HuH-7.5 (cell line): Measurements from ENCODE around the gene ARHGAP9.
A peak's percentile ranks its signal among the peaks of the same experiment; 100 is the strongest.

Experiments used
- DNase-seq: peaks from one replicate; pipeline ENCODE4 v3.0.0; 2011; ENCODE audit warnings: low spot score

The ARHGAP9 gene

DNA sequence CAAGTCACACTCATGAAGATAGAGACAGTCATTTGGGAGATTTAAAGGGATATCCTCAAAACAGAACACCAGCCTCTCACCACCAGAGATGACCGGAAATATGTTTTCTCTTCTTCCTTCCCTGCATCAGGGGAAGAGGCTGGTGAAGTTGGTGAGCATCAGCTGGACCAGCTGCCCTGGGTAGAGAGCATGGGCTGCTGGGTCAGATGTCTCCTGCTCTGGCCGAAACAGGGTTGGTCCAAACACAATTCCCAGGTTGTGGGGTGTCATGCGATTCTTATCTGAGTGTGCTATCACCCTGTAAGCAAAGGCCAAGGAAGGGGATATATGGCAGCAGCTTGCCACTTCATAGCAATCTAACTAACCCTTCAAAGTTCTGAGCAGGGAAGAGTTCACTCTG is 7.3 kb downstream of the ARHGAP9 start:
- no peak for DNase-seq

DNA sequence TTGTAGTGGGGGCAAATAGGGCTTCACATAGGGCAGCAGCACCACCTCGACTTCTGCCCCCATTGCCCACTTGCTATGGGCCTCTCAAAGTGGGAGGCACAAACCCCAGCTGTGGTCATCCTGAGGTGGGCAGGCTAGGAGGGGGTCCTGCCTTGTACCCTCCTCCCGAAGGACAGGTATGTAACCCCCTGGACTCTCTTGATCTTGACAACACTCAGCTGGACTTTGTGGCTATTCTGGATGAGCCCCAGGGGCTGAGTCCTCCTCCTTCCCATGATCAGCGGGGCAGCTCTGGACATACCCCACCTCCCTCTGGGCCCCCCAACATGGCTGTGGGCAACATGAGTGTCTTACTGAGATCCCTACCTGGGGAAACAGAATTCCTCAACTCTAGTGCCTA is 8.0 kb downstream of the ARHGAP9 start:
- no peak for DNase-seq

DNA sequence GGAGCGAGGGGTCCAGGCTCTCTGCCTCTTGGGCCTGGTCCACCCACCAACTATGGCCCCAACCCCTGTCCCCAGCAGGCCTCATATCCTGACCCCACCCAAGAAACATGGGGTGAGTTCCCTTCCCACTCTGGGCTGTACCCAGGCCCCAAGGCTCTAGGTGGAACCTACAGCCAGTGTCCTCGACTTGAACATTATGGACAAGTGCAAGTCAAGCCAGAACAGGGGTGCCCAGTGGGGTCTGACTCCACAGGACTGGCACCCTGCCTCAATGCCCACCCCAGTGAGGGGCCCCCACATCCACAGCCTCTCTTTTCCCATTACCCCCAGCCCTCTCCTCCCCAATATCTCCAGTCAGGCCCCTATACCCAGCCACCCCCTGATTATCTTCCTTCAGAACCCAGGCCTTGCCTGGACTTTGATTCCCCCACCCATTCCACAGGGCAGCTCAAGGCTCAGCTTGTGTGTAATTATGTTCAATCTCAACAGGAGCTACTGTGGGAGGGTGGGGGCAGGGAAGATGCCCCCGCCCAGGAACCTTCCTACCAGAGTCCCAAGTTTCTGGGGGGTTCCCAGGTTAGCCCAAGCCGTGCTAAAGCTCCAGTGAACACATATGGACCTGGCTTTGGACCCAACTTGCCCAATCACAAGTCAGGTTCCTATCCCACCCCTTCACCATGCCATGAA is 8.6 kb downstream of the ARHGAP9 start:
- no peak for DNase-seq

DNA sequence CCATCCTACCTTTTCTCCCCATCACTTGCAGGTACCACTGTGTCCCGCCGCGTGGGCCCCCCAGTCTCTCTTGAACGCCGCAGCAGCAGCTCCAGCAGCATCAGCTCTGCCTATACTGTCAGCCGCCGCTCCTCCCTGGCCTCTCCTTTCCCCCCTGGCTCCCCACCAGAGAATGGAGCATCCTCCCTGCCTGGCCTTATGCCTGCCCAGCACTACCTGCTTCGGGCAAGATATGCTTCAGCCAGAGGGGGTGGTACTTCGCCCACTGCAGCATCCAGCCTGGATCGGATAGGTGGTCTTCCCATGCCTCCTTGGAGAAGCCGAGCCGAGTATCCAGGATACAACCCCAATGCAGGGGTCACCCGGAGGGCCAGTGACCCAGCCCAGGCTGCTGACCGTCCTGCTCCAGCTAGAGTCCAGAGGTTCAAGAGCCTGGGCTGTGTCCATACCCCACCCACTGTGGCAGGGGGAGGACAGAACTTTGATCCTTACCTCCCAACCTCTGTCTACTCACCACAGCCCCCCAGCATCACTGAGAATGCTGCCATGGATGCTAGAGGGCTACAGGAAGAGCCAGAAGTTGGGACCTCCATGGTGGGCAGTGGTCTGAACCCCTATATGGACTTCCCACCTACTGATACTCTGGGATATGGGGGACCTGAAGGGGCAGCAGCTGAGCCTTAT is 9.2 kb downstream of the ARHGAP9 start:
- DNase-seq: no peak

DNA sequence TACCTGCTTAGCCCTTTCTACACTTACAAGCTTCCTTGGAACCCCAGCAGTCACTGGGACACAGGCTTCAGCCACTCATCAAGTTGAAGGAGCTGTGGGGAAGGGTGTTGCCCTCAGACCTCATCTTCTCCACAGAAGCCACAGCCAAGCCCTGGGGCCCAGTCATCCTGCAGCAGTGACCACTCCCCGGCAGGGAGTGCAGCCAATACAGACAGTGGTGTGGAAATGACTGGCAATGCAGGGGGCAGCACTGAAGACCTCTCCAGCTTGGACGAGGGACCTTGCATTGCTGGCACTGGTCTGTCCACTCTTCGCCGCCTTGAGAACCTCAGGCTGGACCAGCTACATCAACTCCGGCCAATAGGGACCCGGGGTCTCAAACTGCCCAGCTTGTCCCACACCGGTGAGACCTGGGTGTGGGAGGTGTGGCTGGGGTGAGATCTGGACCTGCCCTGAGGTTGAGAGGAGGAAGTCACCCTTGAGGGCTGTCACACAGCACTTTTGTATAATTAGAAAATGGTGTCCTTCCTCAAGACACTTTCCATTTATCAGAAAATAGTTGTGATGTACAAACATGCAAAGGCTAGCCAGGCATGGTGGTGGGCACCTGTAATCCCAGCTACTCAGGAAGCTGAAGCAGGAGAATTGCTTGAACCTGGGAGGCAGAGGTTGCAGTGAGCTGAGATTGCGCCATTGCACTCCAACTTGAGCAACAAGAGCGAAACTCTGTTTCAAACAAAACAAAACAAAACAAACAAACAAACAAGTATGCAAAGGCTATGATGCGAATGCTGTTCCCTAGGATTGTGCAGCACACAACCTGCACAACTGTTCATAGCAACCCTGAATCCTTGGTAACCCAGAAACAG is 10.1 kb downstream of the ARHGAP9 start:
- DNase-seq: no peak

DNA sequence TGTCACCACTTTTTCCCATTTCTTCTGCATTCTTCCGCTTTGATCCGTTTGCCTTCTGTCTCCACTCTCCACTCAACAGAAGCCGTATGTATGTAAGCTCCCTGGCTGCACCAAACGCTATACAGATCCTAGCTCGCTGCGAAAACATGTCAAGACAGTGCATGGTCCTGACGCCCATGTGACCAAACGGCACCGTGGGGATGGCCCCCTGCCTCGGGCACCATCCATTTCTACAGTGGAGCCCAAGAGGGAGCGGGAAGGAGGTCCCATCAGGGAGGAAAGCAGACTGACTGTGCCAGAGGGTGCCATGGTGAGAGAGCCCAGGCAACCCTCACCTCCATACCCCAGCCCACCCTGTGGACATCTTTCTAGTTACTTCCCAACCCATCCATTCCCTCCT is 11.8 kb downstream of the ARHGAP9 start:
- DNase-seq: no peak

DNA sequence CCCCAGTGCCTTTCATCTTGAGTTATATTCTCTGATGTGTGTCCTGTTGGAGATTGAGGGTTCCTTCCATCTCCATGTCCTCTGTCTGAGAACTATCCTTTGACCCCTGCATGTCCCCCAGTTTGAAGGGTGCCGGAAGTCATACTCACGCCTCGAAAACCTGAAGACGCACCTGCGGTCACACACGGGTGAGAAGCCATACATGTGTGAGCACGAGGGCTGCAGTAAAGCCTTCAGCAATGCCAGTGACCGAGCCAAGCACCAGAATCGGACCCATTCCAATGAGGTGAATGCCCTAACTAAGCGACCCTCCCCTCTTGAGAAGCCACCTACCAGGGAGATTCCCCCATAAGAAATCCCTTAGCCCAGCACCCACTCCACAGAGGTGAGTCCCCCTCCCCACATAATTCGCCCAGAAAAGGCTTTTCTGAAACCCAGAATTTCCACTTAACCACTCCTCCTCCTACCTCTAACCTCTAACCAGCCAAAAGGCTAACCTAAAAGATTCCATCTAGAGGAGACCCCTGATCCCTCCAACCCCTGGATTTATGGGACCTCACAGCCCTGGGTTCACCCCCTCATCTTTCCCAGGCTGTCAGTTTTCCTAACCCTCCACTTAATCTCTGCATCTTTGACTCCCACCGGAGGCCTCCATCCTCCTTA is 12.3 kb downstream of the ARHGAP9 start:
- no peak for DNase-seq

DNA sequence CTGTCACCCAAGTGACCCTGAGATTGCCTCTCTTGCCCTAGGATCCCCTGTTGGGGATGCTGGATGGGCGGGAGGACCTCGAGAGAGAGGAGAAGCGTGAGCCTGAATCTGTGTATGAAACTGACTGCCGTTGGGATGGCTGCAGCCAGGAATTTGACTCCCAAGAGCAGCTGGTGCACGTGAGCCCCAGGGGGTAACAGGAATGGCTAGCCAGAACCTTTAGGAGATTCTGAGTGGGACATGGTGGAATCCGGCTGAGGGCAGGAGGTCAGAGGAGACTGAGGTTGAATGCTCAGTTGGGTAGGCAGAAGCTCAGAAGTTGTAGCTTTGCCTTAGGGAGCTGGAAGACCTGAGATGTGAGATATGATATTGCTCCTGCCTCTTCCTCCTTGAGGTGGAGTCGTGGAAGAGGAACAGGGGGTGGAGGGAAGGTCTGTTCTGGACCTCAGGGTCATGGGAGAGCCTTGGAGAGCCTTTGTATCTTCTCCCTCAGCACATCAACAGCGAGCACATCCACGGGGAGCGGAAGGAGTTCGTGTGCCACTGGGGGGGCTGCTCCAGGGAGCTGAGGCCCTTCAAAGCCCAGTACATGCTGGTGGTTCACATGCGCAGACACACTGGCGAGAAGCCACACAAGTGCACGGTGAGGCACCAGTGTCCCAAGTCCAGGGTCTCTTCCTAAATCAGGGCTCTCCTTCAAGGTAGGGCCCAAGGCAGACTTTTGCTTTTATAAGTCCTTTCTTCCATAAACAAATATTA is 13.7 kb downstream of the ARHGAP9 start:
- no peak for DNase-seq

DNA sequence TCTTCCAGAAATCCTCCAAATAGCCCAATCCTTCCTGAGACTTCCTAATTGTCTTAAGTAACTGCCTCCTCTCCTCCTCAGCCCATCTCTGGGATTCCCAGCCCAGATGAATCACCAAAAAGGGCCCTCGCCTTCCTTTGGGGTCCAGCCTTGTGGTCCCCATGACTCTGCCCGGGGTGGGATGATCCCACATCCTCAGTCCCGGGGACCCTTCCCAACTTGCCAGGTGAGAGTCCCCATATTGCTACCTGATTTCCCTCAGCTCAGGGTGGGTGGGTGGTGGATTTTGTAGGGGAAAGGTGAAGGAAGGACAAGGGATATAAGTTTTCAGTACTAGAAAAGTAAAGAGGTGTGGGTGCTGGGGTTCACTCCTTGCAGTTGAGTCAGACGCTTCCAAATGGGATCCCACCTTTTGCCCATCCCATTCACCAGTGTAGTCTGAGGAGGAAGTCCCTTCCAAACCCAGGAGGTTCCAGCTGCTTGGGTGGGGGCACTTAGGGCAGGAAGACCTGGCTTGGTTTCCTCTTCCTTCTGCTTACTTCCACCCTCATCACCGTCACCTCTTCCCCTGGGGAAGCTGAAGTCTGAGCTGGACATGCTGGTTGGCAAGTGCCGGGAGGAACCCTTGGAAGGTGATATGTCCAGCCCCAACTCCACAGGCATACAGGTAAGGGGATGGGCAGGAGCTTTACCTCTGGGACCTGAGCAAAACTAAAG is 14.5 kb downstream of the ARHGAP9 start:
- no peak for DNase-seq

DNA sequence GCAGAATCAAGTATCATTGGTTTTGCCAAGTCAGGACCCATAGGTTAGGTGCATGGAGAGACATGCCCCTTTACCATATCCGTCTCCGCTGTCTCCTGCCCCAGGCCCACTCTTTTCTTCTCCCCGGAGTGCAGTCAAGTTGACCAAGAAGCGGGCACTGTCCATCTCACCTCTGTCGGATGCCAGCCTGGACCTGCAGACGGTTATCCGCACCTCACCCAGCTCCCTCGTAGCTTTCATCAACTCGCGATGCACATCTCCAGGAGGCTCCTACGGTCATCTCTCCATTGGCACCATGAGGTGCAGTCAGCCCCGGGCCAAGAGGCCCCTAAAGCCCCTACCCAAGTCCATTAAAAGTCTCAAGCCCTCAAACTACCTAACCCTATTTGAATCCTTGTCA is 15.1 kb downstream of the ARHGAP9 start:
- DNase-seq: no peak

DNA sequence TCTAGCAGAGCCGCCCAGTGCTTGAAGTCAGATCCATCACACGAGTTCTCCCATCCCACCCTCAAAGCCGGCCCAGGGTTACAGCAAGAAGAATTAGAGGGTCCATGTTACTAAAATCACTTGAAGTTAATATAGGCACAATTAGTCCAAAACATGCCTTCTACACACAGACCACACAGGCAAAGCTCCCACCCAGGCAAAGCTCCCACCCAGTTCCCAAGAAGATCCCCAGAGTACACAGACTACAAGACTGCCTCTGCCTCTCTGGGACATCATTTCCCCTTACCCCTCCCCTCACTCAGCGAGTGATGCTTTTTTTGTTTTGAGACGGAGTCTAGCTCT is 16.8 kb downstream of the ARHGAP9 start:
- DNase-seq: no peak

DNA sequence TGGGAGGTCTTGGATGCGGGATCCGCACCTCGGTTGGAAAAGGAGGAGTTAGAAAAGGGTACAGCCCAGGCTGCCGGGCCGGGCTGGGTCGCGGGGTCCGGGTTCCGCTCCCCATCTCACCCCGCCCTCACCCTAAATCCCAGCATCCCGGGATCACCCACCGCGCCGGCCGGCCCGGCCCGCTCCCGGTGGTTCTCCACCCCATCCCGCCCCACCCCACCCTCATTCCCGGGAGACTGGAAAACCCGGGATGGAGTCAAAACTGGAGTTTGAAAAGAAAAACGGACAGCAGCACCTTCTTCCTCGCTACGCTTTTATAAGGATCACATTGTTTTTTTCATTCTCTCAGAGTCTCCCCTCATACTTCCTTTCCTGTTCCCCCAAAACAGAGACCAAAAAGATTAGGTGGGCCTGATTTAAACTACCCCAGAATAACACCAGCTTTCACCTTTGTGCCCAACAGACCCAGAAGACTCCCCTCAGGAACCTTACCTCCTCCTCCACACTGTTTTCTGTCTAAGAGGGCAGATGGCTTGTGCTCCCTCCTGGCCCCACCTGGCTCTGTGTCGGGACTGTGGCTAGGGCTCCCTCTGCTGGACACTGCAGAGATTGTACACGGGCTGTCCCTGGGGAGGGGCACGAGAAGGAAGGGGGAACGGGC is 17.3 kb downstream of the ARHGAP9 start:
- peak; percentile 99 for DNase-seq

DNA sequence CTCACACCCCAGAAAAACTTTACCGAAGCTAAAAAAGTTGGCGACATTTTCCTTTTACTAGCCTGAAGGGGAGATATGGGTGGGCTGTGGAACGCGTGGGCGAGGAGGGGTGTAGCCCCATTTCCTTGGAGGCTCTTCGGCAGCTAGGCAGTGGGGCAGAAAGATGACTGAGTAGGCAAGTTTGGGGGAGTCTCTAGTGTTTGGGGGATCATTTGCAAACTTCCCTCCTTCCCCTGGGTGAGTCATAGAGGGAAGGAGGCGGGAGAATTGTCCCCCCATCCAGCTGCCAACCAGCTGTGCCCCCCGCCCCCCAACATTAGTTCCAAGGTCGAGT is 17.8 kb downstream of the ARHGAP9 start:
- no peak for DNase-seq

DNA sequence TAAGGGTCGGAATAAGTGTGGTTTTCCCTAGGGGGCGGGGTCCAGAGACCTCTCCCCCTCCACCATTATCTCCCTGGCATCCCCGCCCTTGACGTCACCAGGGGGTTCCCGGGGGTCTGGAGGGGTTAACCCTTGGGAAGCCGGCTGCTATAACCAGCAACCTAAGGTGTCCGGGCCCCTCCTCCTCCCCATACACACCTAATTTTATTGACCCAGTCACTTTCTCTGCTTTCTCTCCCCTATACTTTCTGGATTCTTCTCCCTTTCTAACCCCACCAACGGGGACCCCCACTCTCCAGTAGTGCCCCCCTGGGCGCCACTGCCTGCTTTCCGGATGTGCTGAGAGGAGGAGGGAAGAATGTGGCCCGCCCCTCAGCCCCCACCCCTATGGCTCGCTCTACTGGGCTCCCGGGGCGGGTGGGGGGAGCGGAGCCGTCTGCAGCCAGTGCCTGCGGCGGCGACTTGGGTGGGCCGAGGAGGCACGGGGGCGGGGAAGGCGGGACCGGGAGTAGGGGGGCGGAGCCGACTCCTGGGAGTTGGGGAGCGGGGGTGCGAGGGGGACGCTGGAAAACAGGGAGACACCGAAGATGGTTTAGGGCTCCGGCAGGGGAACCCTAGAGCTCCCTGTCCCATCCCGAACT is 18.3 kb downstream of the ARHGAP9 start:
- DNase-seq: peak; percentile 80

DNA sequence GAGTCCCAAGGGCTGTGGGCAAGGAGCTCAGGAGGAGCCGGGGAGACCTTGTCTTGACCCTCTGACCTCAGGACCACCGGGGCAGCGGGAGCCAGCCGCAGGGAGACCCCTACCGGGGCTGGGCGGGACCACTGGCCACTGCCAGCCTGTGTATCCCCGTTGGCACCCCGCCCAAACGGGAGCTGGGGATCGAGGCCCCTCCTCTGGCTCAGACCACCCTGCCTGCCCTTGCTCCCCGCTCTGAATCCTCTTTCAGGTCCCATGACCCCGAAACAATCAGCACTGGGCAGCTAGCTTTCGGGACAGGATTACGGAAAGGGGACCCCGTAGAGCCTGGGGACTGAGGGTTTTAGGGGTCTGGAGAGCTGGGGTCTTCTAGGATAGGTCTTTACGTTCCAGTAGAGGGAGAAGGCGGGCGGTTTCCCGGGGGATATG is 18.8 kb downstream of the ARHGAP9 start:
- DNase-seq: peak; percentile 18

DNA sequence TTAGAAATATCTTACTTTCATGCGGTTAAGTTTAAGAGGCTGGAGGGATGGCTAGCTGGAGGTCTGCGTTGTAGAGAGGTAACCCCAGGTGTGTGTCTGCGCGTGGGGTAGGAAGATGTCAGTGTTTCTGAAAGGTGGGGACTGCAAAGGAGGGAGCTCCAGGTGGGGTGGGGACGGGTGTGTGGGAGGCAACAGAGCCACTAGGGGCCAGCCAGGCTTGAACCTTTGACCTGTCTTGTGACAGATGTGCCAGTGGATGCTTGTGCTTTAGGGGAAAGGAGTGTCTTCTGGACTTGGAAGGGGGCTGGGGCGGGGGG is 19.2 kb downstream of the ARHGAP9 start:
- DNase-seq: peak; percentile 23

DNA sequence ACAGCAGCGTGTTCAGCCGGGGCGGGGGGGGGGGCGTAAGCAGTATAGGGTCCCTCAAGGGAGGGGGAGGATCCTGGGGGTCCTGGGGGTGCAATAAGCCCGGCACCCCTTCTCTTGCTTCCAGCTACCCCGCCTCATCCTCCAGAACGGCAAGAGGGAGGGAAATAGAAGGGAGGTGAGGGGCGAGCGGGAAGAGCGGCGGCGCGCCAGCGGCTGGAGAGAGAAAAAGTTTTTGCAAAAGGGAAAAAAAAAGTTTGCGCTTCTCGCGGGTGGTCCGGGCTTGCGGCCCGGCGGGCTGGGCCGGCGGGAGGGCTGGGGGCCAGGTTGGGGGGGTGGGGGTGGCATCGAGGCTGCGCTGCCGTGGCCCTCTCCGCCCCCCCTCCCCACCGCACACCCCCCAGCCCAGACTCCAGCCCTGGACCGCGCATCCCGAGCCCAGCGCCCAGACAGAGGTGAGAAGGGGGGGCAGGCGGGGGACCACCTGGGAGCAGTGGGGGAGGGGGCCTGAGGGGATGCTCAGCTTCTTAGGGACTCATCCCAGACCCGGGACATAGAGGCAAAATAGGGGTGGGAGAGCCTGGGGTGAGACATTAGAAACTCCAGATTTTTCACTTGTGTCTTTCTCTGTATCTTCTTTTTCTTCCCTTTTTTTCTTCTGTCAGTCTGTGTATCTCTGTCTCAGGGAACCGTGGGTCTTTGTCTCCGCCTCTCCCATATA is 19.8 kb downstream of the ARHGAP9 start, which contains the start of gene GLI1:
Gene GLI1 (plus strand): TSS at position 36 of the 718 bp plus-strand sequence. CDS start 3,907 bp downstream, outside the sequence.
- DNase-seq: peak; percentile 78

DNA sequence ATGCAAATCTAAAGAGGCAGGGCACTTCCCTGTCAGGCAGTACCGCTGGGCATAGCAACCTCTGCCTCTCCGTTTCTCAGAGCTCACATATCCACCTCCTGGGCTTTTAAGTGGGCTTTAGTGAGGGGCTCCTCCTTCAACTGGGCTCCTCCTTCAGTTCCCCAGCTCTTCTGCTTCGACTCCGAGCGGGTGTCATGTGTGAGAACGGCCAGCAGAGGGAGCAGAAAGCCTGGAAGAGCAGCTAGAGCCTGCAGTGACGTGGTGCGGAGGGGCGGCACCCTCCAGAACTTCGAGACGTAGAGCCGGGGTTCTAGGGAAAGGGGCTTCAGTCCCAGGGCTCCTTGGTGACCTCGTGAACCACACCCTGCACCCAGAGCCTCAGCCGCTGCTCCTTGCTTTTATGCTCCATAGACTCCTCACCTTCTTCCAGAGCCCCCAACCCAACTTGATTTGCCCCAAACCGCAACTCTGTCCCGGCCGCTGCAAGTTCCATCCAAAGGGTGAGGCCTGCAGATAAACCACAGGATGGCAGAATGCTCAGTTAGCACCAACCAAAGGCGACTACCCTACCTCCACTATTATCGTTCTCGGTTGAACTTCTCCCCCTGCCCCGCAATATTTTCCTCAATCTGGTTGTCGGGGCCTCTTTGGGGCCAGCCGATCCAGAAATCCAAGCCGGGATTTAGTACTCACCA is 20.5 kb downstream of the ARHGAP9 start:
- DNase-seq: peak; percentile 89

DNA sequence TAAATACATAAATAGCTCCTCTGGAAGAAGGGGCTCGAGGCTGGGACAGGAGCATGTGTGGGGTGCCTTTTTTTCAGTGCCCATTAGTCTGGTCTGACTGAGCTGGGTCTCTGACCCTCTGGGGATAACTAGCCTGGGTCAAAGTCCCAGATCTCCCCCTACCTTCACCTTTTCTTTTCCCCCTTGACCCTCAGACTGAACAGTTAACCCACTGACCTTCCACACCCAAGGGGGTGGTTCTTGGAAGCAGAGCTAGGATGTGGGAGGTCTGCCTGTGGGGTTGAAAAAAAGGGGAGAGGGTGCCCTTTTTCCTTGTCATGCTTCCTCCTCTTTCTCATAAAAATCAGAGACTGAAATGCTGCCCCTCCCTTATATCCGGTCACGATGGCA is 21.0 kb downstream of the ARHGAP9 start:
- DNase-seq: no peak
